DMS114 treated with DMSO at 0.1 percent for 48 hours (cell line): ENCODE data around the gene PFKFB3.
"Not testable (repeated sequence)": the region's sequence is repeated elsewhere in the genome, so short reads cannot be mapped to it uniquely, and the experiment has no call there.

Experiments used
- DNase-seq: peaks from one replicate; lab custom pipeline; 2025; ENCODE audit not compliant: unreplicated experiment; lab: John Stamatoyannopoulos, UW

Gene PFKFB3

DNA sequence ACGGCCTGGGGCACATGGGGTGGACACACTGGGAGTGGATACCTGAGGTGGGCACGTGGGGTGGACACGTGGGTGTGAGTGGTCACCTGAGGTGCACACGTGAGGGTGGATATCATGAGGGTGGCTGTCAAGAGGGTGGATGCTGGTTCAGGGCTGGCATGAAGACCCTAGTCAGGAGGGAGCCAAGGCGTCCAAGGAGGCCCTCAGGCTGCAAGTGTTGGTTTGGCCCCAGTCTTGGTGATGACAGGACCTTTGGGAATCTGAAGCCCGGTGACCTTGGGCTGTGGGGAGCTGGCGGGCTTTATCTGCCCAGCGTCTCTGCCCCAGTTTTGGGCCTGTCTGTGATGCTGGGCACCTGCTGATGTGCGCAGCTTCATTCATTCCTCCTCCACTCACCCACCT, 24.9 kb upstream of the PFKFB3 start:
- DNase-seq, result no peak

DNA sequence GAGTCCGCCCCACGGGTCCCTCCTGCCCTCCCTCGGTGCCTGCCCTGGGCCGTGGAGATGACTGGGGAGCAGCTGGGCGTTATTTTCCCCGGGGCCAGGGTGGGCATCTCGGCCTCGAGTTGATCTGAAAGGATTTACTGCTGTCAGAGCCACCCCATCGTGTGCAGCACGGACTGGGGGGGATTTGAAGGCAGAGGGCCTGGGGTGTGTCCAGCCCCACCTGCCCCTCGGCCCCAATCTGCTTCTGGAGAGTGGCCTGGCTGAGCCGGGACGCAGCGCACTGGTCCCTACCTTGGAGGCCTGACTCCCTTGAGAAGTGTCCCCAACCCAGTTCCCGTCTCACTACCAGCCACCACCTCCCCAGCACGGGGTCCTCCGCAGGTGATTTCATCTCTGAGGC, 24.2 kb upstream of the PFKFB3 start:
- DNase-seq, result no peak

DNA sequence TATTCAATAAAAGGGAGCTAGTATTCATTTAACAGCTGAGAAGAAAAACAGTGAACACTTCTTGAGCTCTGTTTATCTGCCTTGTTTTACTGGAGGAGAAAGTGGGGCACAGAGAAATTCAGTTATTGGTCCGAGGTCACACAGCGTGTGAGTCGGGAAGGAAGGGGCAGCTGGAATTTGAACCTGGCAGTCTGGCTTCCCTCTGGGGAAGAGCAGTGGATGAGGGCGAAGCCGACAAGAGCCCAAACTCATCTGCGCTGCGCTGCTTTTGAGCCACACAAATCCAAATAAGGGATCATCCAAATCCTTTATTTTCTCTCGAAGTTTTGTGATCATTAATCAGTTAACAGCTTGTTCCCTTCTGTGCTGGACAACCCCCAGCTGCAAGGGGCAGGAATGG, 23.7 kb upstream of the PFKFB3 start:
- DNase-seq, result no peak

DNA sequence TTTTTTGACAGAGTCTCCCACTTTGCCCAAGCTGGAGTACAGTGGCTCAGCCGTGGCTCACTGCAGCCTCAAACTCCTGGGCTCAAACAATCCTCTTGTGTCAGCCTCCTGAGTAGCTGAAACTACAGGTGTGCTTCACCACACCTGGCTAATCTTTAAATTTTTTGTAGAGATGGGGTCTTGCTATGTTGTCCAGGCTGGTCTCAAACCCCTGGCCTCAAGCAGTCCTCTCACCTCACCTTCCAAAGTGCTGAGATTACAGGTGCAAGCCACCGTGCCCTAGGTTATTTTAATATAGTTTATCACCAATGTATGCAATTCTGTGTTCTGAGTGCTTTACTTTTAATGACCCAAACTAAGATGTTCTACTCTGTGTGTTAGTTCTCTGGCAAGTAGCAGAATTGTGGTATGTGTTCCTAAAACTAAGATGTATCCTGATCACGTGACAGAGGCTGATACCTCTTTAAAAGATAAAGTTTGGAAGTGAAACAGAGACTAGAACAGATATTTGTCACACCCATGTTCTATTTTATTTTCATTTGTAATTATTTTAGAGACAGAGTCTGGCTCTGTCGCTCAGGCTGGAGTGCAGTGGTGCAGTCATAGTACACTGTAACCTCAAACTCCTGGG, 22.1 kb upstream of the PFKFB3 start:
- no peak for DNase-seq

DNA sequence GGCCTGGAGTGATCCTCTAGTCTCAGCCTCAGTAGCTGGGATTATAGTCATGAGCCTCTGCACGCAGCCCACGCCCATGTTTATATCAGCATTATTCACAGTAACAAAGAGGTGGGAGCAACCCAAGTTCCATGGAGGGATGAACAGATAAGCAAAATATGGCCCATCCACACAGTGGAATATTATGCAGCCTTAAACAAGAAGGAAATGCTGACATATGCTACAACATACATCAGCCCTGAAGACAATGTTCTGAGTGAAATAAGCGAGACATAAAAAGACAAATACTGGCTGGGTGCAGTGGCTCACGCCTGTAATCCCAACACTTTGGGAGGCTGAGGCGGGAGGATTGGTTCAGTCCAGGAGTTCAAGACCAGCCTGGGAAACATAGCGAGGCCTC, 21.5 kb upstream of the PFKFB3 start:
- DNase-seq, result no peak

DNA sequence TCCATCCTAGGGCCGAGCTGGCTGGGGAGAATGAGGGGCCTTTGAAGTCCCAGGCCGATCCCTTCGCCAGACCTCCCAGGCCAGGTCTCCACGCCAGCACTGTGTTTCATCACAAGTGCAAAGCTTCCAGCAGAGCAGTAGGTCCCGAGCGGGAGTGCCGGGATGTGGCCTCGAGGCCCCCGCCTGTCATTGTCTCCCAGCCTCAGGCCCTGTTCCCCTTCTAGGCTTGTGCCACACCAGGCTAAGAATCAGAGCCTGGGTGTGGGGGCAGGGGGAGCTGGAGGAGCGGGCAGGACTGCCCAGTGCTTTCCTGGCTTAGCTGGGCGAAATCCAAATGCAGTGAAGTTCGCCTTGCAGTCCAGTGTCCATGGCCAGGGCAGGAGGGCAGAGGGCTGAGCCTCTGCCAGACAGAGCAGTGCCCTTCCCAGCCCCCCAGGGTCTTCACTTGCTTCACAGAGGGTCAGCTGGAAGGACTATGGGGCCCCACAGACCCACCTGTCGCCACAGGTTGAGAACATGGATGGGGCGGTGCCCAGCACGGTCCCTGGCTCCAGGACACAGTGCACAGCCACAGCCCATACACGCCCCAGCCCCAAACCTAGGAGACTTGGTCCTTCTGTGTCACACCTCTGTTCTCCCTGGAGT, 20.2 kb upstream of the PFKFB3 start:
- no peak for DNase-seq

DNA sequence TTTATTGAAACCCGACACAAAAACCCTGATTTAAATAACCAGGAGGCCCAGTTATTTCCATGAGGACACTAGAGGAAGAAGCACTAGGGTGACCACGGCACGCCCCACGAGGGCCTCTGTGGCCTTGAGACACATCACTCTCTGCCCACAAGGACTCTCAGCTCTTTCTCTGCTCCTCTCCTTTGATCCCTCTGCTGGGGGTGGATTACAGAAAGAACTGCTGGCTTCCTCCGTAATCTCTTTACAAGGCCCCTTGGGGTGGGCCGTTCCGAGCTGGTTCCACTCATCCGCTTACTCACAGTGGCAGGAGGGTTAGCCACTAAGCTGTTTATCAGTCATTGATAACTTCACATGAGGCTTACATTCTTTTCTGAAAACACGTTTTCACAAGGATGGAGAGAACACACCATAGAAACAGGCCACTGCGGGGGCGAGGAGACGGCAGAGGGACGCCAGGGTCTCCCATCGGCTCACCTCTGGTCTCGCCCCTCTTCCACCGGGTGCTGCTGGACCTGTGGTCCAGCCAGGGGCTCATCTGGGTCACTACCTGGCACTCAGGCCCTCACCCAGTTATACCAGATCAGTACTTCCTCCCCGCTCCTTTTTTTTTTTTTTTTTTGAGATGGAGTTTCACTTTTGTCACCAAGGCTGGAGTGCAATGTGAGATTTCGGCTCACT, 17.6 kb upstream of the PFKFB3 start:
- DNase-seq, result no peak

DNA sequence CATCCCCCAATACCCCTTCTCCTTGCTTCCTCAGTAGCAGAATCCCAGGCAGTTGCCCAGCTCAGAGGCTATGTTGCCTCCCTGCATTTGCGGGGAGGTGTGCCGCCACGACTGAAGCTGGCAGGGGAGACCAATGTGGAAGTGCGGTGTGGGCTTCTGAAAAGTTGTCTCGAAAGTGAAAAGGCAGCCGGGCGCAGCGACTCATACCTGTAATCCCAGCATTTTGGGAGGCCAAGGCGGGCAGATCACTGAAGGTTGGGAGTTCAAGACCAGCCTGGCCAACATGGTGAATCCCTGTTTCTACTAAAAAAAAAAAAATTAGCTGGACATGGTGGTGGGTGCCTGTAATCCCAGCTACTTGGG, 15.9 kb upstream of the PFKFB3 start:
- DNase-seq, result no peak

DNA sequence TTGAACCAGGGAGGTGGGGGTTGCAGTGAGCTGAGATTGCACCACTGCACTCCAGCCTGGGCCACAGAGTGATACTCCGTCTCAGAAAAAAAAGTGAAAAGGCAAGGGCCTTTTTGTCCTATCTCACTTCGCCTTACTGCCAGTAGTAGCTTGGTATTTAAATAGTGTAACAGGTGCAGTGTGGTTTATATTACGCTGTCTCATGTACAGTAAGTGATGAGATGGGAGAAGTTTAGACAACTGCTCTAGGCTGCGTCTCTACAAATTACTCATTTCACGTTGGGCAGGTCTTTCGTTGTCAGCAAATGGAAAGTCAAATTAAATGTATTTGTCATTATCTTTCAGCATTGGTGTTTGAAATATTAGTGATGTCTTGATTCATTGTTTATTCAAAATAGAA, 15.5 kb upstream of the PFKFB3 start:
- no peak for DNase-seq

DNA sequence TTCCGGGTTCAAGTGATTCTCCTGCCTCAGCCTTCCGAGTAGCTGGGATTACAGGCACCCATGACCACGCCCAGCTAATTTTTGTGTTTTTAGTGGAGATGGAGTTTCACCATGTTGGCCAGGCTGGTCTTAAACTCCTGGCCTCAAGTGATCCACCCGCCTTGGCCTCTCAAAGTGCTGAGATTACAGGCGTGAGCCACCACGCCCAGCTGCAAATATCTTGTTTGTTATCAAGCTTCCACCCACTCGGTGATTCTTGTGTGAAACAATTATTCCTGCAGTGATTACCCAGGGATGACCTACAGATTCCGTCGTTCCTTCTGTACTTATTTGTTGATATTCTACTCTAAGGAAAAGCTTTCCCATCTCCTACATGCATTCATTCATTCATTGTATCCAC, 12.7 kb upstream of the PFKFB3 start:
- not testable (repeated sequence) for DNase-seq

DNA sequence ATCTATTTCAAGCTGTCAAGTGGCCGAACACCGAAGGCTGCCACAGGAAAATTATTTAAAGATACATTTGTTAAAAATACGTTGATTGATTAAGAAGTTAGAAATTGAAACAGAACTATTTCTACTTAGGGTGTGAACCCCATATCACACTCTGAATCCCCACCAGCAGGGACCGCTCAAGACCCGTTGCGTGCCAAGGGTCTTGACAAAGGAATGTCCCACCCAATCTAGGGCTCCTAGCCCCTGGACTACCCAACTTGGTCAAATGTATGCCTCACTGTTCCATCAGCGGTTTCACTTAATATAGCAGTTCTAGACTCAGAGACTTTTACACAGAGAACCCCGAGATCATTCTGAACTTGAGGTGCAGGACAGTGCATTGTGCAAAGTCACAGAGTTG, 11.6 kb upstream of the PFKFB3 start:
- DNase-seq, result no peak

DNA sequence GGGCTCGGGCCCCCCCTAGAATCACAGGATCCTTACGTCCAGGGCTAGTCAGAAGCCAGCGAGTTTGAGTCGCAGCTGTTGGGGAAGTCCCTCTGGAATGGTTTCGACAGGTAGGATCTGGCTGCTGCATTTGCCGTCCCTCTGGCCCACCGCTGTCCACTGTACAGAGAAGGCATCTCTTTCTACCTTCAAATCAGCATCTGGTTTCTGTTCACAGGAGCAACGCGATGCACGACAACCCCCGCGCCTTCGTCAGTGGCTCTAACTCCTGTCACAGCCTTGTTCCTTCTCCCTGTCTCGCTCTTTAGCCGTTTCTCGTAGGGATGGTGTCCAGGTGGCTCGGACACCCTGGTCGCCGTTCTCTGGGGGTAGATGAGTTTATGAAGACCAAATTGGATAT, 11.2 kb upstream of the PFKFB3 start:
- no peak for DNase-seq

DNA sequence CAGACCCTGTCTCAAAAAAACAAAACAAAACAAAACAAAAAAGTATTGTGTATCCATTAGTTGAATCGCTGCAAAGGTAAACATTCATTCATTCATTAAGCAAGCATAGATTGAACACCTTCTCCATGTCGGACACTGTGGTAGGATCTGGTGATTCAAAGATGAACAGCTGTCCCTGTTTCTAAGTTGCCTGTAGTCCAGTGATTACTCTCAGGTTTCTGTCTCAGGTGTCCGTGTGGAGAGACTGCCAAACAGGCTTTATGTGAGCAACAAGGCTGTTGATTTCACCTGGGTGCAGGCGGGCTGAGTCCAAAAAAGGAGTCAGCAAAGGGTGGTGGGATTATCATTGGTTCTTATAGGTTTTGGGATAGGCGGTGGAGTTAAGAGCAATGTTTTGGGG, 9.4 kb upstream of the PFKFB3 start:
- not testable (repeated sequence) for DNase-seq

DNA sequence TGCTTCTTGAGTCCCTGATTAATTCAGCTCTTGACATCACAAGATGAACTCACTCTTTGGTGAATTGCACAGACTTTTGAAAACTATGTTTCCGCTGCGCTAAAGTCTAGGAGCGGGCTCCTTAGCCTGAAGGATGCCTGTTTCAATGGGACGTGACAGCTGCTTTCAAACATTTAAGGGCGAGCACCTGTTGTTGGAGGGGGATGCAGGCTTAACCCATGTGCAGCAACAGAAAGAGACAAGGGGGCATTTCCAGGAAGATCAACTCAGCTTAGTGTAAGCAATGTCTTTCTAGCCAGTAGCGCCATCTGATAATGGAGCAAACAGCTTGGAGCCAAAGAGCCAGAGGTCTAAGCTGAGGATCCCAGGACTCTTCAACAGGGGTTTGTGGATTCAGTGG, 8.4 kb upstream of the PFKFB3 start:
- DNase-seq, result no peak

DNA sequence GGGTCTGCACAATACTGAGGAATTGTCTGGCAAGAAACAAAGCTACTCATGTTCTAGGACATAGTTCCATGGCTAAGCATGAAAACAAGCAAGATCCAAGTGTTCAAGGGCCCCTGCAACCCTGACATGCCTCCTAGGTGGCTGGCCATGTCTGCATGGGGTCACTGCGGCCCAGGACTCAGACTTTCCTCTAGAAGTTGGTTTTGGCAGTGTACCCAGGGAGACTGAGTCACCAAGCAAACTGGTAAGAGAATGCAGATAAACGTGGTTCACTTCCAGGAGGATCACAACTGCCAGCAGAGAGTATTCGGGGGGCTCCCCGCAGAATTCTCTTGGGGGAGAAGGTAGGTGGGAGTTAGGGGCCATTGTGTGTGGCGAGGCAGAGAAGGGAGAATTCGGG, 7.4 kb upstream of the PFKFB3 start:
- no peak for DNase-seq

DNA sequence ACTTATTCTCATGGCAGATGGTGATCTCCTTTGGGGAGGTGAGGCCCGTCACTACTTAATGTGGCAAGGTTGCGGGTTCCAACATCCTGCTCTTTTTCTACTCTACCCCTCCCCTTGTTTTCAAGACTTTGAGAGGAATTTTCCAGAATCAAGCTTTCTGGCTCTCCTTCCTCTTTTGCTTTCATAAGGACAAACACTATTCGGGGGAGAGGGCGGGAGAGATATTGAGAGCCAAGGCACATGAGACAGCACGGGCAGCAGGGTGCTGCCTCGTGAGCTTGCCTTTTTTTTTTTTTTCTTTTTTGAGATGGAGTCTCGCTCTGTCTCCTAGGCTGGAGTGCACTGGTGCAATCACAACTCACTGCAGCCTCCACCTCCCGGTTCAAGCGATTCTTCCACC, 6.9 kb upstream of the PFKFB3 start:
- no peak for DNase-seq

DNA sequence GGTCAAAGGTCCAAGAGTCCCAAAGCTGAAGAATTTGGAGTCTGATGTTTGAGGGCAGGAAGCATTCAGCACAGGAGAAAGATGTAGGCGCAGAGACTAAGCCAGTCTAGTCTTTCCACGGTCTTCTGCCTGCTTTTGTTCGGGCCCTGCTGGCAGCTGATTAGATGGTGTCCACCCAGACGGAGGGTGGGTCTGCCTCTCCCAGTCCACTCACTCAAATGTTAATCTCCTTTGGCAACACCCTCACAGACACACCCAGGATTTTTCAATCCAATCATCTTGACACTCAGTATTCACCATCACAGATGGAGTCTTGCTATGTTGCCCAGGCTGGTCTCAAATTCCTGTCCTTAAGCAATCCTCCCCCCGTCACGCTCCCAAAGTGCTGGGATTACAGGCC, 6.2 kb upstream of the PFKFB3 start:
- DNase-seq, result not testable (repeated sequence)

DNA sequence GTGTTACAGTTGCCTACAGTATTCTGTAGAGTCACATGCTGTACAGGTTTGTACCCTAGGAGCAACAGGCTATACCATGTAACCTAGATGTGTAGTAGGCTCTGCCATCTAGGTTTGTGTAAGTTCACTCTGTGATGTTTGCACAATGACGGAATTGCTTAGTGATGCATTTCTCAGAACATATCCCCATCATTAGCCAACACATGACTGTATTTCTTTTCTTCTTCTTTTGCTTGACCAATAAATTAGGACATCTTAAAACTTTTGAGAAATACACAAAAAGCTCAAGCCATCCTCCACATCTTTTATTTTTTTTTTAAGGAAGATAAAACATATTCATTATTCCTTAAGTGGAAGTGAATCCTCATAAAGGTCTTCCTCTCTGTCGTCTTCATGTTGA, 5.4 kb upstream of the PFKFB3 start:
- DNase-seq, result no peak

DNA sequence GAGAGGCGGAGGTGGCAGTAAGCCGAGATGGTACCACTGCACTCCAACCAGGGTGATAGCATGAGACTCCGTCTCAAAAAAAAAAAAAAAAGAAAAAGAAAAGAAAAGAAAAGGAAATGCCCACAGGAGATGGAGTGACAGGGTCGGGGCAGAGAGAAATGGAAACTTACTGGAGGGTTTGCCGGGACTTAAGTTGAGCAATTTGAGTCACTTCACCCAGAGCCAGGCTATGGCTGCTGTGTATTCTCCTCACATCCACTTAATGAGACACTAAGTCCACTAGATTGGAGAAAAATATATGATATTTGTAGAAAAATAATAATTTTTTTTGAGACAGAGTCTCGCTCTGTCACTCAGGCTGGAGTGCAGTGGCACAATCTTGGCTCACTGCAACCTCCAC, 4.6 kb upstream of the PFKFB3 start:
- no peak for DNase-seq

DNA sequence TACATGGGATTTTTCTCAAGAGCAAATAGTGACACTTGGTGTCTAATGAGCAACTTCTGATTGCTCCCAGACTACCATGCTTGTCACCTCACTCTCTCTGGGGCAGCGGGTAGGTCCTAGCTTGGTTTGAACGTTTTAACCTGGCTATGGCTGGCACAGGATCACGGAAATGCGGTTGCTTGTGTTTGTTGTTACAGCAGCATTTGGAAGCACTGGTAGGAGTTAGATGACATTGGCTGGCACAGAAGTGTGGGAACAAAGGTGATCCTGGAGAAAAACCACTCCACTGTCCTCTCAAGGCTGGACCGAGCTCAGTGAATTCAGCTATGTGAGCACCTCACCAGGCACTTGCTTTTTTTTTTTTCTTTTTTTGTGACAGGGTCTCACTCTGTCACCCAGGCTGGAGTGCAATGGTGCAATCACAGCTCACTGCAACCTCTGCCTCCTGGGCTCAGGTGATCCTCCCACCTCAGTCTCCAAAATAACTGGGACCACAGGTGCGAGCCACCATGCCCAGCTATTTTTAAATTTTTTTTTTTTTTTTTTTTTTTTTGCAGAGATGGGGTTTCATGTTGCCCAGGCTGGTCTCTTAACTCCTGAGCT, 3.5 kb upstream of the PFKFB3 start:
- no peak for DNase-seq

DNA sequence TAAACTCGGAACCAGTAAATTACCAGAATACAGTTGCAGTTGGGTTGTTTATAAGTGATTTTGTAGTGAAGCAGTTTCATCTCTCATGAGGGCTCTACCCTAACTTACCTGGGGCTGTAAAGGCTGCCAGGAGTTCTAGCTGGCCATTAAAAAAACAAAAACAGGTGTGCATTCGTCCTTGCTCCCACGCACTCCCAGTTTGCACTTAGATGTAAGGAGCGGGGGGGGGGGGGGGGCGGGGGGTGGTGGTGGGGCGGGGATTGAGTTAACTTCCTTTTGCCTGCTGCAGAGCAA, 2.3 kb upstream of the PFKFB3 start:
- DNase-seq, result no peak

DNA sequence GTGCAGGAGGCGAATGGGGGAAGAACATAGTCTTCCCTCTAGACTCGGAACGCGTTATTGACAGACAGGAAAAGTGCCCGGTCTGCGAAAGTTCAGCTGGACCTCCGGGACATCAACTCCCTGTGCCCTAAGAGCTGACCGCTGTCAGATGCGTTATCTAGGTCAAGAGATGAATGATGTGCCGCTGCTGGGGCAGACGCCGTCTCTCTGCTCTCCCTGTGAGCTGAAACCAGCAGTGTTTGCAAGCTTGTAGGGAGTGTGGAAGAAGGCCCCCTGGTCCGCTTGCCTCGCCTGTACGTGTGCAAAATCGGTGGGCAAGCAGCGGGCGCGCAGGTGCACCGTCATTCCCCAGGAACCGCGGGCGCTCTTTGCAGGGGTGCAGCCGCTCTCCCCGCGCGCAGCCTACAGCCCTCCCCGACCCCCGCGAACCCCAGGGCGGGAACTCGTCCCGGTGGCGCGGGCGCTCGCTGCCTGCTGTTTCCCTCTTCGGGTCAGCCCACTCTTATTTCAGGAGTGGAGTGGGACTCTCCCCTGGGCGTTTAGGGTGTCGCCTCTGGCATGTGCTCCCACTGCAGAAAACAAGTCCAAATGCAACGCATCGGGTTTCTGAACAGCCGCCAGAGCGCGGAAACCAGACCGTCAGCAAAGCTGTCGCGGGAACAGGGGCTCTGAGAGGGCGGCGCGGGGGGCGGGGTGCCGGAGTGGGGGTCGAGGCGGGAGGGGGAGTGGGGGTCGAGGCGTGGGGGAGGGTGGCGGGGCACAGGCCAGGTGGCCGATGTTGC, 1.8 kb upstream of the PFKFB3 start:
- peak; percentile 37 for DNase-seq
